Suprapubic skin (tissue), 4 donors: ENCODE data around the gene CDK5.

Source experiments
- EP300 ChIP-seq: sonication (generic); formaldehyde crosslinking; IDR thresholded peaks from one replicate; pipeline ENCODE4 v1.6.1; 2017; ENCODE audit warnings: antibody characterized with exemption
- POLR2A ChIP-seq, 2 donors: fragments of 450-650 bp; IDR thresholded peaks; one replicate each; pipeline ENCODE4 v1.6.1; 2017; ENCODE audit warnings: antibody characterized with exemption in 2 of 2, mild to moderate bottlenecking in 2 of 2, moderate library complexity in 2 of 2
- POLR2AphosphoS5 ChIP-seq, 3 donors: sonication (generic); formaldehyde crosslinking; IDR thresholded peaks; one replicate each; pipeline ENCODE4 v1.6.1; 2017; ENCODE audit warnings: antibody characterized with exemption in 3 of 3
- TF ChIP-seq, protein P1 (sequence below), 2 donors: fragments of 200-600 bp in 1 of 2; fragments of 450-650 bp in 1 of 2; sonication (generic) in 1 of 2; IDR thresholded peaks; one replicate each; pipeline ENCODE4 v1.5.1; 2016 to 2019; ENCODE audit warnings: antibody characterized with exemption in 2 of 2, mild to moderate bottlenecking in 1 of 2, moderate library complexity in 1 of 2

DNA sequence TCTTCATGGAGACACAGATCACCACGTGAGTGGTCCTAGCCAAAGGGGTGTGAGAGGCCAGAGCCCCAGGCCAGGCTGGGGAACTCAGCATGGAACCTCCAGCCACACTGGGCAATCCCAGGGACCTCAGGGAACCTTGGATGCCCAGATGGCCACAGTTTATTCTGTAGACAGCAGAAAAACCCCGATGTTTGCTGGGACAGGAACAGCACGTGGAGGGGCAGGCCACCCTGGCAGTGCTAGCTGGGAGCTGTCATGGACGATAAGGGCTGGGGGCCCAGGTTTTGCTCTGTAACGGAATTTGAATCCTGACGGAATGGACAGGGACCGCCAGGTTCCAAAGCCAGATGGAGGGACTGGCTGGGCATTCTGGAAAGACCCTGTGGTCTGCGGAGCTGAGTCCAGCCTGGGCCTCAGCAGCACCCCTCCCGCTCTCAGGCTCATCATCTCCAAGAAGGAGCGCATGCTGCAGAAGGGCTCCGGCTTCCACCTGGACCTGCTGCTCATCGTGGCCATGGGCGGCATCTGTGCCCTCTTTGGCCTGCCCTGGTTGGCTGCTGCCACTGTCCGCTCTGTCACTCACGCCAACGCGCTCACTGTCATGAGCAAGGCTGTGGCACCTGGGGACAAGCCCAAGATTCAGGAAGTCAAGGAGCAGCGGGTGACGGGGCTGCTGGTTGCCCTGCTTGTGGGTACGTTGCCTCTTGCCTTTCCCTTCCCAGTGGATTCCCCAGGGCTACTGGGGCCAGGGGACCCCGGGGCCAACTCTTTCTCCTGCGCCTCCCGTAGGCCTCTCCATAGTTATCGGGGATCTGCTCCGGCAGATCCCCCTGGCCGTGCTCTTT is 17.3 kb upstream of the CDK5 start:
- TF ChIP-seq, protein P1, sequence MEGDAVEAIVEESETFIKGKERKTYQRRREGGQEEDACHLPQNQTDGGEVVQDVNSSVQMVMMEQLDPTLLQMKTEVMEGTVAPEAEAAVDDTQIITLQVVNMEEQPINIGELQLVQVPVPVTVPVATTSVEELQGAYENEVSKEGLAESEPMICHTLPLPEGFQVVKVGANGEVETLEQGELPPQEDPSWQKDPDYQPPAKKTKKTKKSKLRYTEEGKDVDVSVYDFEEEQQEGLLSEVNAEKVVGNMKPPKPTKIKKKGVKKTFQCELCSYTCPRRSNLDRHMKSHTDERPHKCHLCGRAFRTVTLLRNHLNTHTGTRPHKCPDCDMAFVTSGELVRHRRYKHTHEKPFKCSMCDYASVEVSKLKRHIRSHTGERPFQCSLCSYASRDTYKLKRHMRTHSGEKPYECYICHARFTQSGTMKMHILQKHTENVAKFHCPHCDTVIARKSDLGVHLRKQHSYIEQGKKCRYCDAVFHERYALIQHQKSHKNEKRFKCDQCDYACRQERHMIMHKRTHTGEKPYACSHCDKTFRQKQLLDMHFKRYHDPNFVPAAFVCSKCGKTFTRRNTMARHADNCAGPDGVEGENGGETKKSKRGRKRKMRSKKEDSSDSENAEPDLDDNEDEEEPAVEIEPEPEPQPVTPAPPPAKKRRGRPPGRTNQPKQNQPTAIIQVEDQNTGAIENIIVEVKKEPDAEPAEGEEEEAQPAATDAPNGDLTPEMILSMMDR (IDR thresholded peaks at IDR 0.05), result no peak
- TF ChIP-seq POLR2AphosphoS5 (IDR thresholded peaks at IDR 0.05) (no peak), POLR2A (IDR thresholded peaks at IDR 0.05) (no peak), EP300 (no peak)
